ENCODE results near the gene YEATS2. TPM values are rescaled to one million over a fixed set of nuclear protein-coding genes. Genes with fewer than 3 reads are reported as not detected.

Gene YEATS2
- polyA plus RNA-seq, 3 donors = 4.2 to 33.0 (median 5.0) TPM

DNA sequence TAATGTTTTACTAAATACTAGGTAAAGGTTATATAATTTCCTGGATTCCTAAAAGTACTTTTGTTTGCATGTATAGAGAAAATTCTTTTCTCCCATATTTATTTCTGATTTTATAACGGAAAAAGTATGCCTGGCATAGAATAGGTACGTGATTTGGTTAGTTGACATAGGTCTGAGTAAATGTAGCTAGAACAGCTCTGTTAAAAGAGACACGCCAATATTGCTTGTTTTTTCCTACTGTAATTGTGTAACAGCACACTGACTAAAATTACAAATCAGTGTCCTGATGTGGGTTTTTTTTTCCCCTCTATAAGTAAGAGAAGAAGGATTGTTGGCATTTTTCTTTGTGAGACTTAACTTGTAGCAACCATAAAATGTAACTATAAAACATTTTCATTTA lies 35.5 kb upstream of the YEATS2 start:
- no peak overlapping the region for H3K27ac Mint-ChIP-seq
- WGBS (ENCODE audit: insufficient coverage) = no CpG with 5 or more reads among the region's 3 CpGs
- no peaks in the 10 kb centered on the region for H3K4me1 Mint-ChIP-seq

DNA sequence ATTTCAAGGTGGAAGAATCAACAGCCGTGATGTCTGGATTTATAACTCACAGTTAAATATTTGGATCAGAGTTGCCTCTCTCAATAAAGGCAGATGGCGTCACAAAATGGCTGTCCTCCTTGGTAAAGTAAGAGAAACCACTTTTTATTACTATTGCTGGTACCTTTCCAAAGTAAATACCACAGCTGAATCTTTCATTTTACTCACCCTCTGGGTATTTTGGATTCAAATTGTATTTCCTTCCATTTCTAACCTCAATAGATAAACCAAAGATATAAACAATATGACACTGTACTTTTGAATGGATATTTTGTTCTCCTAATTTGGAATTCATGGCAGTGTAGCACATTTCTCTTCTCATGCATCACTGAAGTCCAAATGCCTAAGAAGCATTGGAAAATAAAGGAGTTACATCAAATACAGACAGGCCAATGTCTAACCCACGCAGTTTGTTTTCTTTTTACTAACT lies 32.6 kb upstream of the YEATS2 start:
- no peak overlapping the region for H3K27ac Mint-ChIP-seq
- Histone ChIP-seq H3K79me2 (ENCODE audit: insufficient read depth, low read length) (peaks cover 9% of the 10 kb centered on the region), H3K4me3 (replicated peaks in 1 of 3; ENCODE audit: low read depth in 2 of 3, low read length in 3 of 3) (no peak overlapping the region), H3K27me3 (ENCODE audit: control insufficient read depth in 2 of 2, insufficient read depth in 2 of 2, low read length in 2 of 2) (no peaks in the 10 kb centered on the region), H3K9me3 (replicated peaks in 1 of 2; ENCODE audit: control insufficient read depth in 1 of 2, insufficient read depth in 1 of 2, low read length in 2 of 2) (no peaks in the 10 kb centered on the region), H2AFZ (ENCODE audit: insufficient read depth, low read depth, low read length, poor library complexity, severe bottlenecking) (no peak overlapping the region), H3K36me3 (replicated peaks in 1 of 2; ENCODE audit: control insufficient read depth in 1 of 2, insufficient read depth in 2 of 2, low read length in 2 of 2) (peaks cover 60 to 80% of the 10 kb centered on the region in 2 donors), H3K4me2 (replicated peaks; ENCODE audit: extremely low read depth, low read length, poor library complexity, severe bottlenecking) (no peak overlapping the region), H3K27ac (ENCODE audit: low read depth in 1 of 2, low read length in 2 of 2) (no peak overlapping the region), H3K9ac (ENCODE audit: insufficient read depth, low read length, poor library complexity, severe bottlenecking) (no peak overlapping the region), H3K4me1 (ENCODE audit: control insufficient read depth in 1 of 2, insufficient read depth in 2 of 2, low read length in 2 of 2) (no peaks in the 10 kb centered on the region), H4K20me1 (ENCODE audit: insufficient read depth, low read length) (peaks cover 56% of the 10 kb centered on the region)
- H3K36me3 Mint-ChIP-seq = peaks cover 51 to 62% of the 10 kb centered on the region in 2 donors
- H3K4me1 Mint-ChIP-seq = no peaks in the 10 kb centered on the region
- no peak for DNase-seq
- intact Hi-C loops (cut with micrococcal nuclease) = no loop called here
- no peaks in the 10 kb centered on the region for H3K27me3 Mint-ChIP-seq (ENCODE audit: low read depth in 3 of 3)
- peaks cover 0 to 3% (median 0%) of the 10 kb centered on the region in 7 donors for H3K9me3 Mint-ChIP-seq
- TF ChIP-seq, protein P1, sequence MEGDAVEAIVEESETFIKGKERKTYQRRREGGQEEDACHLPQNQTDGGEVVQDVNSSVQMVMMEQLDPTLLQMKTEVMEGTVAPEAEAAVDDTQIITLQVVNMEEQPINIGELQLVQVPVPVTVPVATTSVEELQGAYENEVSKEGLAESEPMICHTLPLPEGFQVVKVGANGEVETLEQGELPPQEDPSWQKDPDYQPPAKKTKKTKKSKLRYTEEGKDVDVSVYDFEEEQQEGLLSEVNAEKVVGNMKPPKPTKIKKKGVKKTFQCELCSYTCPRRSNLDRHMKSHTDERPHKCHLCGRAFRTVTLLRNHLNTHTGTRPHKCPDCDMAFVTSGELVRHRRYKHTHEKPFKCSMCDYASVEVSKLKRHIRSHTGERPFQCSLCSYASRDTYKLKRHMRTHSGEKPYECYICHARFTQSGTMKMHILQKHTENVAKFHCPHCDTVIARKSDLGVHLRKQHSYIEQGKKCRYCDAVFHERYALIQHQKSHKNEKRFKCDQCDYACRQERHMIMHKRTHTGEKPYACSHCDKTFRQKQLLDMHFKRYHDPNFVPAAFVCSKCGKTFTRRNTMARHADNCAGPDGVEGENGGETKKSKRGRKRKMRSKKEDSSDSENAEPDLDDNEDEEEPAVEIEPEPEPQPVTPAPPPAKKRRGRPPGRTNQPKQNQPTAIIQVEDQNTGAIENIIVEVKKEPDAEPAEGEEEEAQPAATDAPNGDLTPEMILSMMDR (IDR thresholded peaks at IDR 0.05) = no peak
- WGBS (ENCODE audit: insufficient coverage) = no CpG with 5 or more reads among the region's 3 CpGs
- H3K4me3 Mint-ChIP-seq = no peak overlapping the region

More for the DNA sequence above, 35.5 kb upstream of the YEATS2 start:
- H3K27me3 ChIP-seq (ENCODE audit: control insufficient read depth in 2 of 2, insufficient read depth in 2 of 2, low read length in 2 of 2) = no peaks in the 10 kb centered on the region
- no peak overlapping the region for H3K4me3 ChIP-seq (replicated peaks in 1 of 3; ENCODE audit: low read depth in 2 of 3, low read length in 3 of 3)
- TF ChIP-seq, protein P1 (IDR thresholded peaks at IDR 0.05) = no peak
- H2AFZ ChIP-seq (ENCODE audit: insufficient read depth, low read depth, low read length, poor library complexity, severe bottlenecking) = no peak overlapping the region
- Mint-ChIP-seq H3K9me3 (peaks cover 0 to 10% (median 3%) of the 10 kb centered on the region in 7 donors), H3K36me3 (peaks cover 56 to 59% of the 10 kb centered on the region in 2 donors), H3K4me3 (no peak overlapping the region), H3K27me3 (ENCODE audit: low read depth in 3 of 3) (no peaks in the 10 kb centered on the region)
- peaks cover 69% of the 10 kb centered on the region for H4K20me1 ChIP-seq (ENCODE audit: insufficient read depth, low read length)
- no peak overlapping the region for H3K27ac ChIP-seq (ENCODE audit: low read depth in 1 of 2, low read length in 2 of 2)
- no peak overlapping the region for H3K9ac ChIP-seq (ENCODE audit: insufficient read depth, low read length, poor library complexity, severe bottlenecking)
- intact Hi-C loops (cut with micrococcal nuclease) = no loop called here
- no peaks in the 10 kb centered on the region for H3K9me3 ChIP-seq (replicated peaks in 1 of 2; ENCODE audit: control insufficient read depth in 1 of 2, insufficient read depth in 1 of 2, low read length in 2 of 2)
- no peak overlapping the region for H3K4me2 ChIP-seq (replicated peaks; ENCODE audit: extremely low read depth, low read length, poor library complexity, severe bottlenecking)
- DNase-seq = no peak
- H3K4me1 ChIP-seq (ENCODE audit: control insufficient read depth in 1 of 2, insufficient read depth in 2 of 2, low read length in 2 of 2) = no peaks in the 10 kb centered on the region
- peaks cover 13% of the 10 kb centered on the region for H3K79me2 ChIP-seq (ENCODE audit: insufficient read depth, low read length)
- H3K36me3 ChIP-seq (replicated peaks in 1 of 2; ENCODE audit: control insufficient read depth in 1 of 2, insufficient read depth in 2 of 2, low read length in 2 of 2) = peaks cover 64 to 72% of the 10 kb centered on the region in 2 donors
